ENCODE results near the gene EZH2. TPM values are rescaled to one million over a fixed set of nuclear protein-coding genes. Genes with fewer than 3 reads are reported as not detected.

EZH2 gene
- total RNA-seq, 1 experiment from 2014 or later: 48.1 TPM

Other genes starting within 250 kb of the EZH2 start
- gene CUL1, start 185.4 kb downstream of the EZH2 start, total RNA-seq (2022): 41.2 and 49.2 TPM in 2 replicates
- 191 and 215 TPM in 2 replicates for gene PDIA4, start 144.2 kb upstream of the EZH2 start, total RNA-seq (2022)
- gene ZNF786, start 206.4 kb upstream of the EZH2 start, total RNA-seq (2022): 5.6 and 6.7 TPM in 2 replicates
- 2.6 and 3.3 TPM in 2 replicates for gene ZNF425, start 242.0 kb upstream of the EZH2 start, total RNA-seq (2022)

Measured in MCF 10A (cell line).